Measurements from ENCODE around the gene MUC4. TPM values are rescaled to one million over a fixed set of nuclear protein-coding genes. Genes with fewer than 3 reads are reported as not detected.

The MUC4 gene
- total RNA-seq, 2 donors from 2014 or later, result not detected

- 90 to 91% methylated on average over 6 of the region's 6 CpGs for WGBS, 2 donors
- Histone ChIP-seq H3K36me3 (replicated peaks in 1 of 2; ENCODE audit: insufficient read depth in 1 of 2, low read depth in 2 of 2) (peaks cover 0 to 11% of the 10 kb centered on the region in 2 donors), H3K4me1 (no peaks in the 10 kb centered on the region), H3K27ac (no peak overlapping the region), H3K27me3 (no peaks in the 10 kb centered on the region), H3K9me3 (no peaks in the 10 kb centered on the region), H3K4me3 (no peak overlapping the region)
- TF ChIP-seq, protein P1, sequence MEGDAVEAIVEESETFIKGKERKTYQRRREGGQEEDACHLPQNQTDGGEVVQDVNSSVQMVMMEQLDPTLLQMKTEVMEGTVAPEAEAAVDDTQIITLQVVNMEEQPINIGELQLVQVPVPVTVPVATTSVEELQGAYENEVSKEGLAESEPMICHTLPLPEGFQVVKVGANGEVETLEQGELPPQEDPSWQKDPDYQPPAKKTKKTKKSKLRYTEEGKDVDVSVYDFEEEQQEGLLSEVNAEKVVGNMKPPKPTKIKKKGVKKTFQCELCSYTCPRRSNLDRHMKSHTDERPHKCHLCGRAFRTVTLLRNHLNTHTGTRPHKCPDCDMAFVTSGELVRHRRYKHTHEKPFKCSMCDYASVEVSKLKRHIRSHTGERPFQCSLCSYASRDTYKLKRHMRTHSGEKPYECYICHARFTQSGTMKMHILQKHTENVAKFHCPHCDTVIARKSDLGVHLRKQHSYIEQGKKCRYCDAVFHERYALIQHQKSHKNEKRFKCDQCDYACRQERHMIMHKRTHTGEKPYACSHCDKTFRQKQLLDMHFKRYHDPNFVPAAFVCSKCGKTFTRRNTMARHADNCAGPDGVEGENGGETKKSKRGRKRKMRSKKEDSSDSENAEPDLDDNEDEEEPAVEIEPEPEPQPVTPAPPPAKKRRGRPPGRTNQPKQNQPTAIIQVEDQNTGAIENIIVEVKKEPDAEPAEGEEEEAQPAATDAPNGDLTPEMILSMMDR (IDR thresholded peaks at IDR 0.05), result no peak
- TF ChIP-seq POLR2A (IDR thresholded peaks at IDR 0.05), result no peak
- DNase-seq (no peak), ATAC-seq (no peak)
- intact Hi-C loops (cut with DNase I), result no loop called here
Observed at GRCh38 chr3:195709676-195710085, 102.0 kb downstream of the MUC4 start.

DNA sequence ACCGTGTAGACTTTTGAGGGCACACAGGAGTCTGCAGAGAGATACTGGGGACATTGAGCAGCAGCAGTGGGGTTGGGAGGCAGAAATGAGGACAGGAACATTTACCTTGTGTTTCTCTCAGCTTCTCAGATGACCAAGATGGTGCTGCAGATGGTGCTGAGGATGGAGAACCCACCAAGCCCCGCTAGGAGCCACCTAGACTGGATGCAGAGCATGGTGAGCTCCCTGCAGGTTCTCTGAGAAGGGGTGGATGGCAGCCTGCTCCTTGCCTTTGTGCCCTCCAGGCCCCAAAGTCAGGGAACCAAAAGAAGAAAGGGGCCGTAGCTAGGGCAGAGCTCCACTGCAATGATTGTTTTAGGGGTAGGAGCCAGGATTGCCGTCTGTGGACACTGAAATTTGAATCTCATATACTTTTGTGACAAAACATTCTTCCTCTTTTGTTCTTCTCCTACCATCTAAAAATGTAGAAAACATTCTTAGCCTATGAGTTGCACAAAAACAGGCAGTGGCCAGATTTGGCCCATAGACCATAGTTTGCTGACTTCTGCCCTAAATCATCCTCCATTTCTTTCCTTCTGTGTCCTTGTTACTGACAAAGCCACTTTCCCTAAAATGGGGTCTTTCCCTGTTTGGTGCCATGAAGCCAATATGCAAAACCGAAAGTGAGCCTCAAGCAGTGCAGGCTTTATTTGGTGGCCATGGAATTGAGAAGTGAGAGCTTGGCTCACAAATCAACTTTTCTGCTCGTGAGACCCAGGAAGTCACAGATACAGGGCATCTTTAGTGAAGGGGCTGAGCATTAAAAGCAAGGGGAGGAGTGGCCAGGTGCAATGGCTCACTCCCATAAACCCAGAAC, 102.9 kb downstream of the MUC4 start:
- Histone ChIP-seq H3K9me3 (no peaks in the 10 kb centered on the region), H3K4me3 (no peak overlapping the region), H3K4me1 (no peaks in the 10 kb centered on the region), H3K27ac (no peak overlapping the region), H3K27me3 (no peaks in the 10 kb centered on the region), H3K36me3 (replicated peaks in 1 of 2; ENCODE audit: insufficient read depth in 1 of 2, low read depth in 2 of 2) (peaks cover 0 to 8% of the 10 kb centered on the region in 2 donors)
- TF ChIP-seq POLR2A (IDR thresholded peaks at IDR 0.05), result no peak
- TF ChIP-seq, protein P1 (IDR thresholded peaks at IDR 0.05), result no peak
- DNase-seq, result no peak
- intact Hi-C loops (cut with DNase I), result no loop called here
- no peak for ATAC-seq
- 86 to 91% methylated on average over 6 of the region's 6 CpGs for WGBS, 2 donors

DNA sequence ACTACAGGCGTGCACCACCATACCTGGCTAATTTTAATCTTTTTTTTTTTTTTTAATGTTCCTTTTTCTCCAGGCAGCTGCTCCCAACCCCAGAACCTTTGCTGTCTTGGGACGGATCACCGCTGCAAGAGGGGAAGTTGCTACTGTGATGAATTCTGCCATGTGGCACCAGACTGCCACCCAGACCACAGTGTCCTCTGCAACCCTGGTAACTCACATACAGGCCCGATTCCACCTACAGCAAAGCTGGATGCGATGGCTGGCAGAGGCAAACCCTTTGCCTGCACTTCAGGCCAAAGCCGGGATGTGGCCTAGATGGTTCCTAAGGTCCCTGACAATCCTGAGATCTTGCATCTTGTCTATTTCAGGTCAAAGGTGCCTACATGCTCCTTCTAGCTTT, 103.7 kb downstream of the MUC4 start:
- Histone ChIP-seq H3K9me3 (no peaks in the 10 kb centered on the region), H3K27me3 (no peaks in the 10 kb centered on the region), H3K4me3 (no peak overlapping the region), H3K4me1 (no peaks in the 10 kb centered on the region), H3K27ac (no peak overlapping the region), H3K36me3 (replicated peaks in 1 of 2; ENCODE audit: insufficient read depth in 1 of 2, low read depth in 2 of 2) (peaks cover 0 to 8% of the 10 kb centered on the region in 2 donors)
- no peak for DNase-seq
- 66 to 74% methylated on average over 6 of the region's 6 CpGs for WGBS, 2 donors
- TF ChIP-seq, protein P1 (IDR thresholded peaks at IDR 0.05), result no peak
- no peak for TF ChIP-seq POLR2A (IDR thresholded peaks at IDR 0.05)
- no peak for ATAC-seq
- intact Hi-C loops (cut with DNase I), result no loop called here

GRCh38 chr3:195705081-195705991, 106.4 kb downstream of the MUC4 start:
- no peaks in the 10 kb centered on the region for H3K9me3 ChIP-seq
- H3K36me3 ChIP-seq (replicated peaks in 1 of 2; ENCODE audit: insufficient read depth in 1 of 2, low read depth in 2 of 2), result peaks cover 0 to 8% of the 10 kb centered on the region in 2 donors
- TF ChIP-seq, protein P1 (IDR thresholded peaks at IDR 0.05), result no peak
- no peak for TF ChIP-seq POLR2A (IDR thresholded peaks at IDR 0.05)
- H3K4me1 ChIP-seq, result no peaks in the 10 kb centered on the region
- ATAC-seq (no peak), DNase-seq (peak in 1 of 4 donors; percentile 6)
- H3K27me3 ChIP-seq, result no peaks in the 10 kb centered on the region
- intact Hi-C loops (cut with DNase I), result no loop called here
- no peak overlapping the region for H3K27ac ChIP-seq
- WGBS, 2 donors, result 80 to 84% methylated on average over 9 of the region's 9 CpGs
- H3K4me3 ChIP-seq, result no peak overlapping the region

All from body of pancreas (tissue), 4 donors.